Measurements from ENCODE around the gene CHRNA4. TPM values are rescaled to one million over a fixed set of nuclear protein-coding genes. Genes with fewer than 3 reads are reported as not detected.

CHRNA4 gene
- total and polyA plus RNA-seq, 2 donors (not counting 1 experiment from before 2014, with no cell fraction given) = not detected

GRCh38 chr20:63331741-63332400 is 29.3 kb downstream of the CHRNA4 start:
- Histone ChIP-seq H3K9ac (ENCODE audit: insufficient read depth, low read length) (no peak overlapping the region), H4K20me1 (ENCODE audit: control insufficient read depth, extremely low read depth, insufficient read depth, low read length) (no peaks in the 10 kb centered on the region), H3K27me3 (ENCODE audit: control insufficient read depth, insufficient read depth, low read length) (no peaks in the 10 kb centered on the region), H3K4me2 (ENCODE audit: extremely low read depth, insufficient read depth, low read length) (no peak overlapping the region), H2AFZ (ENCODE audit: low read length) (no peak overlapping the region), H3K4me3 (replicated peaks in 1 of 4; ENCODE audit: control extremely low read depth in 1 of 4, insufficient read depth in 1 of 4, low read depth in 3 of 4, low read length in 4 of 4) (no peak overlapping the region), H3K27ac (ENCODE audit: insufficient read depth, low read length) (no peak overlapping the region), H3K36me3 (ENCODE audit: control insufficient read depth, insufficient read depth, low read length) (no peaks in the 10 kb centered on the region), H3K79me2 (ENCODE audit: control insufficient read depth, insufficient read depth, low read length) (no peaks in the 10 kb centered on the region), H3K9me3 (ENCODE audit: control insufficient read depth, insufficient read depth, low read depth, low read length) (no peaks in the 10 kb centered on the region), H3K4me1 (ENCODE audit: control insufficient read depth, extremely low read depth, insufficient read depth, low read length) (no peaks in the 10 kb centered on the region)
- TF ChIP-seq EZH2 (IDR thresholded peaks at IDR 0.05; ENCODE audit: low read length, missing control alignments) = no peak
- TF ChIP-seq, protein P1, sequence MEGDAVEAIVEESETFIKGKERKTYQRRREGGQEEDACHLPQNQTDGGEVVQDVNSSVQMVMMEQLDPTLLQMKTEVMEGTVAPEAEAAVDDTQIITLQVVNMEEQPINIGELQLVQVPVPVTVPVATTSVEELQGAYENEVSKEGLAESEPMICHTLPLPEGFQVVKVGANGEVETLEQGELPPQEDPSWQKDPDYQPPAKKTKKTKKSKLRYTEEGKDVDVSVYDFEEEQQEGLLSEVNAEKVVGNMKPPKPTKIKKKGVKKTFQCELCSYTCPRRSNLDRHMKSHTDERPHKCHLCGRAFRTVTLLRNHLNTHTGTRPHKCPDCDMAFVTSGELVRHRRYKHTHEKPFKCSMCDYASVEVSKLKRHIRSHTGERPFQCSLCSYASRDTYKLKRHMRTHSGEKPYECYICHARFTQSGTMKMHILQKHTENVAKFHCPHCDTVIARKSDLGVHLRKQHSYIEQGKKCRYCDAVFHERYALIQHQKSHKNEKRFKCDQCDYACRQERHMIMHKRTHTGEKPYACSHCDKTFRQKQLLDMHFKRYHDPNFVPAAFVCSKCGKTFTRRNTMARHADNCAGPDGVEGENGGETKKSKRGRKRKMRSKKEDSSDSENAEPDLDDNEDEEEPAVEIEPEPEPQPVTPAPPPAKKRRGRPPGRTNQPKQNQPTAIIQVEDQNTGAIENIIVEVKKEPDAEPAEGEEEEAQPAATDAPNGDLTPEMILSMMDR (conservative IDR thresholded peaks at IDR 0.05 in 1 of 2, IDR thresholded peaks at IDR 0.05 in 1 of 2; ENCODE audit: low read depth in 1 of 2, low read length in 2 of 2) = no peak
- DNase-seq (ENCODE audit: low read depth in 2 of 2) = no peak

DNA sequence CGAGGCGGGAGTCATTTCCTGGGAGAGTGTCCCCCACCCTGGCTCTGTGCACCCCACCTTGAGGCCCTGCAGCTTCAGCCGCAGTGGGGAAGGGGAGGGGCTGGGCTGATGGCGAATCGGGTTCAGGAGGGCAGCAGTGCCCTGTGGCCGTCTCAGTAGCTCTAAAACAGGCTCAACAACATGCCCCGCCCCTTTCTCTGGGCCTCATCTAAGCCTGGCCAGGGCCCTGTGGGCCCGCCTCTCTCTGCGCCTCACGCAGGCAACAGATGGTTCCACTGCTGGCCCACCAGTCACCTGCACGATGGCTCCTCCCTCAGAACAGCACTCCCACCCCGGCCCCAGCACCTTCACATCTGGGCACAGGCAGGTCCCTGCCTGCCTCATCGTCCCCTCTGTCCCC is 30.2 kb downstream of the CHRNA4 start:
- TF ChIP-seq, protein P1 (conservative IDR thresholded peaks at IDR 0.05 in 1 of 2, IDR thresholded peaks at IDR 0.05 in 1 of 2; ENCODE audit: low read depth in 1 of 2, low read length in 2 of 2) = no peak
- TF ChIP-seq EZH2 (IDR thresholded peaks at IDR 0.05; ENCODE audit: low read length, missing control alignments) = no peak
- Histone ChIP-seq H2AFZ (ENCODE audit: low read length) (no peak overlapping the region), H3K27me3 (ENCODE audit: control insufficient read depth, insufficient read depth, low read length) (no peaks in the 10 kb centered on the region), H3K9me3 (ENCODE audit: control insufficient read depth, insufficient read depth, low read depth, low read length) (no peaks in the 10 kb centered on the region), H3K36me3 (ENCODE audit: control insufficient read depth, insufficient read depth, low read length) (no peaks in the 10 kb centered on the region), H3K4me3 (replicated peaks in 1 of 4; ENCODE audit: control extremely low read depth in 1 of 4, insufficient read depth in 1 of 4, low read depth in 3 of 4, low read length in 4 of 4) (no peak overlapping the region), H4K20me1 (ENCODE audit: control insufficient read depth, extremely low read depth, insufficient read depth, low read length) (no peaks in the 10 kb centered on the region), H3K79me2 (ENCODE audit: control insufficient read depth, insufficient read depth, low read length) (no peaks in the 10 kb centered on the region), H3K4me2 (ENCODE audit: extremely low read depth, insufficient read depth, low read length) (no peak overlapping the region), H3K27ac (ENCODE audit: insufficient read depth, low read length) (no peak overlapping the region), H3K4me1 (ENCODE audit: control insufficient read depth, extremely low read depth, insufficient read depth, low read length) (no peaks in the 10 kb centered on the region), H3K9ac (ENCODE audit: insufficient read depth, low read length) (no peak overlapping the region)
- DNase-seq (ENCODE audit: low read depth in 2 of 2) = no peak

GRCh38 chr20:63330084-63330760 is 30.9 kb downstream of the CHRNA4 start:
- no peak overlapping the region for H3K4me3 ChIP-seq (replicated peaks in 1 of 4; ENCODE audit: control extremely low read depth in 1 of 4, insufficient read depth in 1 of 4, low read depth in 3 of 4, low read length in 4 of 4)
- no peak overlapping the region for H3K9ac ChIP-seq (ENCODE audit: insufficient read depth, low read length)
- no peak for DNase-seq (ENCODE audit: low read depth in 2 of 2)
- no peaks in the 10 kb centered on the region for H3K9me3 ChIP-seq (ENCODE audit: control insufficient read depth, insufficient read depth, low read depth, low read length)
- H2AFZ ChIP-seq (ENCODE audit: low read length) = no peak overlapping the region
- no peaks in the 10 kb centered on the region for H3K36me3 ChIP-seq (ENCODE audit: control insufficient read depth, insufficient read depth, low read length)
- H3K27ac ChIP-seq (ENCODE audit: insufficient read depth, low read length) = no peak overlapping the region
- H3K79me2 ChIP-seq (ENCODE audit: control insufficient read depth, insufficient read depth, low read length) = no peaks in the 10 kb centered on the region
- no peaks in the 10 kb centered on the region for H4K20me1 ChIP-seq (ENCODE audit: control insufficient read depth, extremely low read depth, insufficient read depth, low read length)
- no peak for TF ChIP-seq EZH2 (IDR thresholded peaks at IDR 0.05; ENCODE audit: low read length, missing control alignments)
- TF ChIP-seq, protein P1 (conservative IDR thresholded peaks at IDR 0.05 in 1 of 2, IDR thresholded peaks at IDR 0.05 in 1 of 2; ENCODE audit: low read depth in 1 of 2, low read length in 2 of 2) = no peak
- no peaks in the 10 kb centered on the region for H3K4me1 ChIP-seq (ENCODE audit: control insufficient read depth, extremely low read depth, insufficient read depth, low read length)
- no peak overlapping the region for H3K4me2 ChIP-seq (ENCODE audit: extremely low read depth, insufficient read depth, low read length)
- H3K27me3 ChIP-seq (ENCODE audit: control insufficient read depth, insufficient read depth, low read length) = no peaks in the 10 kb centered on the region

Measured in fibroblast of lung (primary cell).